Measurements from ENCODE around the gene RPL18A. TPM values are rescaled to one million over a fixed set of nuclear protein-coding genes. Genes with fewer than 3 reads are reported as not detected.

The RPL18A gene
- total RNA-seq, 1 experiment from 2014 or later, result 1,352 TPM

DNA sequence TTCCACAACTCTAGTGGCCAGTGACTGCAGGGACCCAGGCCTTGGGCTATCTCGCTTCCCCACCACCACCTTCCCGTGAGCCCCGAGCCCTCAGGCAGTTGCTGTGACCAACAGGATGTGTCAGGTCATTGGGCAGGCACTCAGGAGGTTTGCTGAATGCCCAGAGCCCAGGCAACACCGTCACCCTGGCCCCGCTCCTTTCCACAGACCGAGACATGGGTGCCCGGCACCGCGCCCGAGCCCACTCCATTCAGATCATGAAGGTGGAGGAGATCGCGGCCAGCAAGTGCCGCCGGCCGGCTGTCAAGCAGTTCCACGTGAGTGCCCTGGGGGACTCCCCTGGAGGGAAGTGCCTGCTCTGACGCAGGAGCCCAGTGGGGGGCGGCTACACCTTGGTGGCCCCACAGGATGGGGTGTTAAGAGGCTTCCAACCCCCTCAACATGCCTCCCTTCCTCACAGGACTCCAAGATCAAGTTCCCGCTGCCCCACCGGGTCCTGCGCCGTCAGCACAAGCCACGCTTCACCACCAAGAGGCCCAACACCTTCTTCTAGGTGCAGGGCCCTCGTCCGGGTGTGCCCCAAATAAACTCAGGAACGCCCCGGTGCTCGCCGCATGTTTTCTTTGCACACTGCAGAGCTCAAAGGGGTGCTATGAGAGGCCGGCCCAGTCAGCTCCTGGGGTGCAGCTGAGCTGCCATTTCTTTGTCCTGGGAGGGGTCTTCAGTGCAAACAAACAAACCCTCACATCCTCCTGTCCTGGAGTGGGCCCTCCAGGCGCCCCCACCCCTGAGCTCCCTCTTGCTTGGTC lies 3.2 kb downstream of the RPL18A start:
- in situ Hi-C loops (cut with HindIII; ENCODE audit: low pct_unique_long_range_greater_than_20kb, low sequenced_read_pairs), result no loop called here

DNA sequence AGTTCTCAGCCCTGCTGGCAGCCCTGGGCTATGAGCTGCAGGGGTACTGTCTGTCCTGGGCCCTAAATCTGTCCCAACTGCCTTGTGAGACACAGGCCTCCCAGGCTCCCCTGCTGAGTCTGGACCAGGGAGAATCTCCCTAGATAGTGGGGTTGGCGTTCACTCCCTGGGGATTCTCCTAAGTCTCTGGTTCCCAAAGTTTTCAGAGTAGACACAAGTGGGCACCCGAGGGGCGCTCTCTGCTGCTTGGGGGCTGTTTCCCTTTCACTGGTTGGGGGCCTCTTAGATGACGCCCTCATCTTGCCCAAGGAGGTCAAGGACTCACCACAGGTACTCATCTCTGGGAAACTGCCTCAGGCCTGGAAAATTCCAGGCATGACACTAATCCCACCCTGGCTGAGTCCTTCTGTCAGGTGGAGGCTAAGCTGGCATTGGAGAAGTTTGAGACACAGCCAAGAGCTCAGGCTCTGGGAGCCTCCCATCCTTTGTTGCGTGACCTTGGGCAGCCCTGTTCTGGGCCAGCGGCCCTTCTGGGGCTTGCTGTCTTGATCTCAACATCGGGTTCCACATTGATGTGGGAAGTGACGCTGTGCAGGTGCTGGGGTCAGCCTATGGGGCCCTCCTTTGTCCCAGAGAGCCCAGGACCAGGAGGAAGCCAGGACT lies 3.9 kb downstream of the RPL18A start:
- H3K27ac ChIP-seq (ENCODE audit: low read length), result peak overlapping the region; percentile 51; the same call in 1 of the 2 replicates
- in situ Hi-C loops (cut with HindIII; ENCODE audit: low pct_unique_long_range_greater_than_20kb, low sequenced_read_pairs), result no loop called here

More for the DNA sequence above, 3.2 kb downstream of the RPL18A start:
- CTCF ChIA-PET, result interaction anchor here (1.0 kb wide), 1 partner anchor 70 kb away, joined by 3 read pairs; the partner anchor contains the start of gene CCDC124
- Histone ChIP-seq H3K4me3 (ENCODE audit: low read depth in 2 of 2, low read length in 2 of 2) (no peak overlapping the region), H3K36me3 (ENCODE audit: control insufficient read depth, insufficient read depth, low read length) (peaks cover 17% of the 10 kb centered on the region), H3K9me3 (ENCODE audit: control insufficient read depth, insufficient read depth, low read depth, low read length) (no peaks in the 10 kb centered on the region), H3K4me1 (ENCODE audit: control insufficient read depth, insufficient read depth, low read length) (peaks cover 29% of the 10 kb centered on the region), H3K27me3 (ENCODE audit: control insufficient read depth, insufficient read depth, low read length) (no peaks in the 10 kb centered on the region), H3K27ac (ENCODE audit: low read length) (peak overlapping the region; percentile 98)
- TF ChIP-seq REST (IDR thresholded peaks at IDR 0.05; ENCODE audit: insufficient read depth in 1 of 2, low read depth in 2 of 2, low read length in 1 of 2), result no peak
- no peak for TF ChIP-seq SIN3A (IDR thresholded peaks at IDR 0.05; ENCODE audit: borderline replicate concordance, insufficient read depth, low read depth, low read length)
- no peak for TF ChIP-seq TCF7L2 (IDR thresholded peaks at IDR 0.05; ENCODE audit: low read depth, low read length)
- TF ChIP-seq, protein P1, sequence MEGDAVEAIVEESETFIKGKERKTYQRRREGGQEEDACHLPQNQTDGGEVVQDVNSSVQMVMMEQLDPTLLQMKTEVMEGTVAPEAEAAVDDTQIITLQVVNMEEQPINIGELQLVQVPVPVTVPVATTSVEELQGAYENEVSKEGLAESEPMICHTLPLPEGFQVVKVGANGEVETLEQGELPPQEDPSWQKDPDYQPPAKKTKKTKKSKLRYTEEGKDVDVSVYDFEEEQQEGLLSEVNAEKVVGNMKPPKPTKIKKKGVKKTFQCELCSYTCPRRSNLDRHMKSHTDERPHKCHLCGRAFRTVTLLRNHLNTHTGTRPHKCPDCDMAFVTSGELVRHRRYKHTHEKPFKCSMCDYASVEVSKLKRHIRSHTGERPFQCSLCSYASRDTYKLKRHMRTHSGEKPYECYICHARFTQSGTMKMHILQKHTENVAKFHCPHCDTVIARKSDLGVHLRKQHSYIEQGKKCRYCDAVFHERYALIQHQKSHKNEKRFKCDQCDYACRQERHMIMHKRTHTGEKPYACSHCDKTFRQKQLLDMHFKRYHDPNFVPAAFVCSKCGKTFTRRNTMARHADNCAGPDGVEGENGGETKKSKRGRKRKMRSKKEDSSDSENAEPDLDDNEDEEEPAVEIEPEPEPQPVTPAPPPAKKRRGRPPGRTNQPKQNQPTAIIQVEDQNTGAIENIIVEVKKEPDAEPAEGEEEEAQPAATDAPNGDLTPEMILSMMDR (IDR thresholded peaks at IDR 0.05), result no peak
- ATAC-seq (no peak), DNase-seq (ENCODE audit: low read depth, low spot score) (no peak)
- POLR2A ChIA-PET, result interaction anchor here (0.6 kb wide), 1 partner anchor 36 kb away, joined by 13 read pairs; no protein-coding TSS in a partner anchor
- intact Hi-C loops (cut with micrococcal nuclease; ENCODE audit: unreplicated experiment), result no loop called here
- no TSS peak for BruUV-seq (replicated peaks)

More for the DNA sequence above, 3.9 kb downstream of the RPL18A start:
- H3K4me1 ChIP-seq (ENCODE audit: control insufficient read depth, insufficient read depth, low read length), result peaks cover 29% of the 10 kb centered on the region
- H3K4me3 ChIP-seq (ENCODE audit: low read depth in 2 of 2, low read length in 2 of 2), result no peak overlapping the region
- POLR2A ChIA-PET, result interaction anchor here (0.6 kb wide), 1 partner anchor 35 kb away, joined by 13 read pairs; no protein-coding TSS in a partner anchor
- ATAC-seq (no peak), DNase-seq (ENCODE audit: low read depth, low spot score) (no peak)
- H3K27me3 ChIP-seq (ENCODE audit: control insufficient read depth, insufficient read depth, low read length), result no peaks in the 10 kb centered on the region
- H3K36me3 ChIP-seq (ENCODE audit: control insufficient read depth, insufficient read depth, low read length), result peaks cover 17% of the 10 kb centered on the region
- BruUV-seq (replicated peaks), result no TSS peak
- intact Hi-C loops (cut with micrococcal nuclease; ENCODE audit: unreplicated experiment), result no loop called here
- TF ChIP-seq TCF7L2 (IDR thresholded peaks at IDR 0.05; ENCODE audit: low read depth, low read length) (no peak), SIN3A (IDR thresholded peaks at IDR 0.05; ENCODE audit: borderline replicate concordance, insufficient read depth, low read depth, low read length) (no peak), REST (IDR thresholded peaks at IDR 0.05; ENCODE audit: insufficient read depth in 1 of 2, low read depth in 2 of 2, low read length in 1 of 2) (no peak), POLR2AphosphoS5 (IDR thresholded peaks at IDR 0.05; ENCODE audit: low read depth, low read length) (no peak)
- TF ChIP-seq, protein P1 (IDR thresholded peaks at IDR 0.05), result no peak
- CTCF ChIA-PET, result interaction anchor here (1.0 kb wide), 1 partner anchor 69 kb away, joined by 3 read pairs; the partner anchor contains the start of gene CCDC124
- no peaks in the 10 kb centered on the region for H3K9me3 ChIP-seq (ENCODE audit: control insufficient read depth, insufficient read depth, low read depth, low read length)

Data from Panc1 (cell line).